SKM-1 treated with dmso at 0.1 percent for 144 hours (cell line): ENCODE measurements around the gene CDK6.

Experiments
- DNase-seq: peaks from one replicate; lab custom pipeline; 2025; ENCODE audit not compliant: unreplicated experiment; lab: John Stamatoyannopoulos, UW

The CDK6 gene

DNA sequence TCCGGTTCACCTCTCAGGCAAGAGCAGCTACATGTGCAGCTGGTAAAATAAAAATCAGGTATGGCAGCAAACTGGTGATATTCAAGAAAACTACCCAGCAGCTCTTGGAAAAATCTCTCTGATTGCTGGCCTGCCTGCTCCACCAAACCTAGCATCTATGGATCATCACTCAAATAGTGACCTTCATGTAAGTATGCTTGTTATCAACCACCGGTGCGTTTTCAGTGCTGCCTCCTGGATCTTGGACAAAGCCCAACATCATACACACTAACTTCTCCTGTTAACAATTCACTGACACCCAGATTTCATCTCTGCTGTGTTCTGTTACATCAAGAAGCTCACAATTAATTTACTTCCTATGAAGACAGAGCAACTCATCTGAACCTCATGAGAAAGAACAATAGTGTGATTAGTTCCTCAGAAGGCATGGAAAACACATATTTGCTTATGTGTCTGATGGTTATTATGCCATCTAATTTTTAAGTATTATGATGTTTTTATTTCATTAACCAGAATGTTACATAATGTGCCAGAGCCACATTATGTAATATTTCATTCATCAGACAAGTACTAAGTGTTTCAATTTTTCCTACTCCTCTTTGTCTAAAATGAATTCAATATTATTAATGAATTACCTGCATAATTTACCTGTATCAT is 8.8 kb downstream of the CDK6 start:
- no peak for DNase-seq

DNA sequence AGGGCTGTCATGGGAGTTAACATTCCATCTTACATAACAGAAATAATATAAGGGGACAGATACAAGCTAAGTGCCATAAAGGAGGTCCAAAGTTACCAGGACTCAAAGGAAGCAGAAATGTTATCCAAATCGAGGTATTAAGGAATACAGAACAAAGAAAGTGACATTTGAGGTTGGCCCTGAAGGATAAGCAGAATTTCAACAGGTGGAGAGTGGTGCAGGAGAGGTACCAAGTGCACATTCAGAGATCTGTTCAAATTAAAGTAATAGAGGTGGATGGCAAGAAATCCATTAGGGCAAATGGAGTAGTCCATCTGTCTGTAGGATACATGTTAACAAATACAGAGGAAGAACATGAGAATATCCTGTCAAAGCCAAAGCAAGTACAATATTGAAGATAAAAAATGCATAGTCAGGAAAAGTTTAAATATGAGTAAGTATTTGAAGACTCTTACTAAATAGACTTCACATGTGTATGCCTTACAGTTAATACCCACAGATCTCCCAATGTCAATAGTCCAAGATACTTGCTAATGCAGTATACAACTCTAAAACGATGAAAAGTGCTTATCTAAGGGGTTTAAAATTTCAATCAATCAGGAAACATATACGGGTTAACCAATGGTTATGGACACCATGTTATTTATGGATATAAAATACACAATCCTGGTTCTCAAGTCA is 10.0 kb downstream of the CDK6 start:
- DNase-seq: no peak

DNA sequence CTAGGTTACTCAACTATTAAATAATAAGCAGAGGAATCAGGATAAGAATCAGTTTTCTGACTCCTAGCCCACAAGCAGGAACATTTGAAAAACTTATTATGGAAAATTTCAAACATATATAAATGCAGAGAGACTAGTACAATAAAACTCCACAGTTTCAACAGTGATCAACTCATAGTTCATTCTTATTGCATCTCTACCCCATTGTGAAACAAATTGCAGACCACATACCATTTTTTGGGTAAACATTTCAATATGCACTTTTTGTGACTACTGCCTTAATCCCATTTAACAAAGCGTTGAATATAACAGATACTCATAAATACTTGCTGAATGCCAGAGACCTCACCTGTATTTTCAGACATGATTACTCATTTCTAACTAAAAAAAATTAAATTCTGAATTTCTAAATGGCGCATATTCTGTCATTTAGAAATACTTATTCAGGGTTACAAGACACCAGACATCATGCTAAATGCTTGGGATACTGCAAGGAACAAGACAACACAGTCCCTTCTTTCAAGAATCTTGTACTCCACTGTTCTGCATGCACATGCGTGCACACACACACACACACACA is 11.4 kb downstream of the CDK6 start:
- no peak for DNase-seq

DNA sequence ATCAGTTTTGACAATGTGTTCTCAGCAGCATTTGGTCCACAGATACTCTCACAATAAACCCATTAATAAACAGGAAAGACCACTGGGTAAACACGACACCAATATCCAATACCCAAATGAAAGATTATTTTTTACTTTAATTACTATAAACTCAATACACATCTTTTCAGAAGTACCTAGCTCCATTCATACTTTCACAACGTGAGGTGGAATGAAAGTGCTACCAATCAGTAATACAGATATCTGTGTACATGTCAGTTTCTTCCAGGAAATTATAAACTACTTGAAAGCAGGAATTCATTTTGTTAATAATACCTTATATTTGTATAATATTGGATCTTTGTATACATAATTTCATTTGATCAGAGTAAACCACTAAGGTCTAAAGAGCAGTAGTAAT is 11.9 kb downstream of the CDK6 start:
- DNase-seq: no peak

DNA sequence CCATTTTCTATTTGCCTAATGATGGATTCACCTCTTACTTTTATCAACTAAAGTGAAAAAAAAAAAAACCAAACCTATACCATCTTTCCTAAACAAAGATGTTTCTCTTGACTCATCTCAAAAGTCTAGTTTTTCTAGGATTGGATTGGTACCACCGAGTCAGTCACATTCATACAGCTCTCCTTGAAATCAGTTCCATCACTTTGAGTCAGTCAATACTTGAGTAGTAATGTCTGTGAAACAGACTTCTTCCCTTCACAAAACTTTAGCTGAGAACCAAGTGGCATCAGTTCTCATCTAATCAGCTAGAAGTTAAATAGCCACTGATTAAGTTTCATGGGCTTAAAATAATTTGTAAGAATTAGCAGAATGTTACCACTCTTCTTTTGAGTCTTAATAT is 13.3 kb downstream of the CDK6 start:
- no peak for DNase-seq

DNA sequence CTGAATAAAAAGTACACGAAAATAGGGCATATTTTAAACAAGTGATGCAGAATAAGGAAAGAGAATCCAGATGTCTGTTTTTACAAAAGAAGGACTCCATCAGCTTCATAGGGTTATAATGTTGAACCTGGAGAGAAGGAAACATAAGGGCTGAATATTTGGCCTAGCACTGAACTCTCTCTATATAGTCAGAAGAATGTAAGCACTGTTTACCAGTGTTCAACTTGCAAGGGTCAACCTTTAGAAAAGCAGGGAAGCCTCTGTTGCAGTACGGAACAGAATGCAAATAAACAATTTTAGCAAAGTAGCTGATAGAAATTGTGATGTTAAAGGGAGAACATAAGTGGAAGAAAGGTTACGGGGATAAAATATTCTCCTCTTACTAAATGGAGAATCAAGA is 16.2 kb downstream of the CDK6 start:
- no peak for DNase-seq

DNA sequence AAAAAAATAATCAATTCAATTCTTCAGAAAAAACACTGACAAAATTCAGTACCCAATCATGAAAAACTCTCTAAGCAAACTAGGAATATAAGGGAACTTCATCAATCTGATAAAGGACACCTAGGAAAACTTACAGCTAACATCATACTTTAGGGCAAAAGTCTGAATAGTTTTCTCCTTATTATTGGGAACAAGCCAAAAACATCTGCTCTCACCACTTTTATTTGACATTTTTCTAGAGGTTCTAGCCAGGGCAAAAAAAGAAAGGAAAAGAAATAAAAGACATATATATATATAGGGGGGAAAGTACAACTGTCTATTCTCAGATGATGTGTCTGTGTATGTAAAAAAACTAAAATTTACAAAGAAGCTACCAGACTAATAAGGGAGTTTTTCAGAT is 19.0 kb downstream of the CDK6 start:
- no peak for DNase-seq

DNA sequence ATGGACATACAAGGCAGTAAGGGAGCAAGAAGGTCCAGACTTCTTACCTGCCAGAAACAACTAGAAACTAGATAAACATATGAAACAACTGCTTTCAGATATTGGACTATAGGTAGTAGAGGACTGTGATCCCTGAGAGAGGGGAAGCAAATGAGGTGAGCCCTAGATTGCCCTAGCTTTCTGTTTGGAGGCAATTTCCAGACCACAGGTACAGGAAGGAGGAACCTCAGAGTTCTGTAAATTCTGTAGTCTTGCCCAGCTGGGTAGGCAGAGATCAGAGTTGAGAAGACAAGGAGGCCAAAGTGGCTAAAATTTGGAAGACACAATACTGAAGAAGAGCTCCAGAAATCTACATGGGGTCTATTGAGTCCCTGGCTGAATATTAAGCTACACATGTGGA is 21.0 kb downstream of the CDK6 start:
- no peak for DNase-seq

DNA sequence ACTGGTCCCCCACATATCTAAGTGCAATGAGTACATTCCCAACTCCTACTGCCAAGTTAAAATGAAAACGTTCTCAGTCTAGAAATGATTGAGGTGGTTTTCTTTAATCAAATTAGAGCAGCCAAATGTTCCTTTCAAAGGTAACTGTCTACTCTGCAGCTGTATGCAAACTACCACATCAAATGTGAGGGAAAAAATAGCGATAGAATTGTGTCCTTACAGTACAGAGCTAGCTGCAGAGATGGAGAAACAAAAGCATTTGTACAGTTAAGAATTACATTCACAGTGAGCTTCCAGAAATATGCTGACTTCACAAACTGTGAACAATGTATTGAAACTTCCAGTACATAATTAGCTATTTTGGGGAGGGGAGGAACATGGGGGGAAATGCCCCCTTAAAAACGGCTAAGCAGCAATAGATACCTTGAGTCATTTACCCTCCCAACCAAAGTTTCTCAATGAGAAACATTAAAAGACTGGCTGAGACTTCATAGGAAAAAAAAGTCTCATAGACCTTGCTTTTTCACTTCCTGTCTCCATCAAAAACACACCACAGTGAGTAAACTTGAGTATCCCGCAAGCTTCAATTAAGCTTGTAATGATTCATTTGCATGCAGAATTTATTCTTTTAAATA is 22.9 kb downstream of the CDK6 start:
- DNase-seq: no peak

DNA sequence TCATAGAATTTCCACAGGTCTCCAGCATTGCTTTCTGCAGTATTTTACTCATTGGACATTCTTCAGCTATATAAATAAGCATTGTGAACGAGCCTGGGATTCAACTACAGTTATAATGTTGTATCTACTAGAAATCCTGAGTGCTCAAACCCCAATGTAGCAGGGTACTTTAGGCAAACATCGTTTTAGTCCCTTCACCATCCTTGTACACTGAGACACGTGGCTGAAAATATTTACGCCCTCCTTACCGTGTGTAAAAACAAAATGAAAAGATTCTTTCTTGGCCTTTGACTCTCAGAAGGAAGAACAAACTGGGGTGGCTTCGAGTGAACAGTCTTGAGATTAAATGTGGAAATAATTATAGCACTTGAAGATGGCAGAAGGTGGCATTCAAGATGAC is 25.2 kb downstream of the CDK6 start:
- DNase-seq: no peak

DNA sequence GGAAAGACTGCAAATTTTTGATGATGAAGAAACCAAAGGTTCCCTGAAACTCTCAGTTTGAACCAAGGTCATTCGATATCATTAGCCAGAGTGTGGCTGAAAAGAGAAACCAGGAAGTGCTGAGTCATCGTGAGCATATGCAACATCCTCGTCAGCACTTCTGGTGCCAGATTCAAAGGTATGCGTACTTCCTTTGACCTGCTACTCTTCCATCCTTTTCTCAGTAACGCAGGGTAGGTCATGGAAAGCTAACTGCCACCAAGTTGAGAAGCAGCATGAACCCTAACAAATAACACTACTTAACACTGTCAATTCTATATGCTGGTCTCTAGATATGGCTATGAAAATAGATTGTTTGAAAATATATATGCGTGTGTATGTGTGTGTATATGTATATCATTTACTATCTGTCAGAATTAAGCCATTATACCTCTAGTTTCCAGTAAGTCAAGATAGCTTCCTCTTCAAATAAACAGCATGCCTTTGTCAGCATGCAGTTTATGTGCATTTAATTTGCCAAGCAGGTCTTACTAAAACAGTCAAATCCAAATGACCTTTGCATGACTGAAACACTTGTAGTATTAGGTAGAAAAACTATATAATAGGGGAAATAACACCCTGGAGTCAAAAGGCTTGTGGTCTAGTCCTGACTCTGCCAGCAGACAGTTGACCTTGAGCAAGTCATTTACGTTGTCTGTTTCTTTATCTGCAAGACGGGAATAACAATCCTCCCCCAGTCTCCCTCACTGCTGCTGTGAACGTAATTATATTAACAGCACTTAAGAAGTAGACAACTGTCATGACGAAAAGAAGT is 26.4 kb downstream of the CDK6 start:
- peak; percentile 51 for DNase-seq

DNA sequence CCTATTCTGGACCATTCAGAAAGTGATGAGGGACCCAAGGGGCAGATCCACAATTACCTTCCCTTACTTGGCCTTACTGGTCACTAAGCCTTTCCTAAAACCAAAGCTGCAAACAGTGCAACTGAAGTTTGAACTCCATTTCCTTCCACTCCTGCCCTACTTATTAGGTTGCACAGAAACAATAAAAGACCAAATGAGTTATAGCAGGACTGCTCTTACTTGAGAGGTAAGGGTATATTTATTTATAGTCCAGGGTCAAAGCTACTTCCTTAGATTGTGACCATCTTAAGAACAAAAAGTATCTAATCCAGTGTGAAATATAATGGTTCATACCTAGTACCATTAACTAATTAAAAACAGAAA is 27.0 kb downstream of the CDK6 start:
- no peak for DNase-seq

DNA sequence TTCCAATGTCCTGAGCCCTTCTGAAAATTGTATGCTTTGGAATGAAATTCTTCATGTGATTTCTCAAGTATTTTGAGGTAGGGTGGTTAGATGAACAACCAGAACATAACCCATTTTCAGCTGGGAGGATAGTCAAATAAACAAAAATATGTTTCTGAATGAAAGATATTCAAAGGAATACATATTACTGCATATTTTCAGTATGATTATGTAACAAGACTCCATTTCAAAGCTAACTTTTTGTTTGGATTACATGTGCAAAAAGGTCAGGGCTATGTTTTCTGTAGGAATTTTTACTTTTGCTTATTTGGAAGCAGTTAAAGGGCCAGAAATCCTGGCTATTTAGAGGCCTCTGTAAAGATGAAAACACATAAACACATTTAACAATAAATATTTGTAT is 27.7 kb downstream of the CDK6 start:
- no peak for DNase-seq

DNA sequence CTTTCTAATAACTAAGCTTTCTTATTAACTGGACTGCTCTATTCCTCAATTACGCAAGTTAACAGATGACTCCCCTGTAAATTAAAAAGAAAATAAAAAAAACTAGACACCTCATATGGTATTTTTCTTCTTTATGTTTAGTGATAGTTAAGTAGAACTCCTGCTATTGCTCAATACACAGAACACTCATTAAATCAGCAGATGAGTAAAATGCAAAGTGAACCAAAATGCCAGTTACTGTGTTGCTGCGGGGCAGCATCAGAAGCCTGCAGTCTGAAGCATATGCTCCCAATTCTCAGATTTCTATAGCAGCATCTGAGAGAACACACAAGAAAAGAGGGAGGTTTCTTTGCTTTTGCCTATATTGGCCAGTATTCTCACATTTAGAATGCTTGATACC is 28.4 kb downstream of the CDK6 start:
- DNase-seq: no peak

DNA sequence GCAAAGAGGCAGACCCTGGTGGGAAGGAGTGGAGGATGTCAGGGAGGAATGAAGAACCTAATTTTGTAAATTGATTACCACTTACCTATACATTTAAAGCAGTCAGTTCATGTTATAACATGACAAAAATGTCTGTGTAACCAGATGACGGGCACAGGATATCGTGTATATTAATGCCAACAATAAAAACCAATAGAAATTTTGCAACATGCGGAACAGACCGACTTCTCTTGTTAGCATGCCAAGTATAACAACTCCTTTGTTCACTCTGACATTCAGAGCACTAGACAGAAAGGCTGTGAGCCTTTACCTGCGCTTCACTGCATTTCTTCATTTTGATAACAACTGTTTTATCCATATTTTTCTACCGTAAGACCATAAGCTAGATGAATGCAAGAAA is 29.9 kb downstream of the CDK6 start:
- DNase-seq: no peak

DNA sequence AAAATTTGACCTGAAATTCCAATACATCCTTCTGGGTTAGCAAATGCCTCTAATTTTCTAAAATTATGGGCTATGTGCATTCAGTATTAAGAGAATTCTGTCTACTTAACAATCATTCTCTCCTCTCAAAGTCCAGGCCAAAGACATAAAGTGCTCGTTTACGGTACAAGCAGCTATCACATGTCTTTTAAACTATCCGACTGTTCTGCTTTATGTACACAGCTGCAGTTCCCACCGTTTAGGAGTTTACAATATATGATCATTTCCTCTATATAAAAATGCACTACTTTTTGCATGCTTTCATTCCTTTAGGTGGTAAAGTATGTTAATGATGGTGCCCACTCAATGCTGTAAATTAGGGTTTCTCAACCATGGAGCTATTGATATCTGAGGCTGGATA is 34.0 kb downstream of the CDK6 start:
- DNase-seq: no peak

DNA sequence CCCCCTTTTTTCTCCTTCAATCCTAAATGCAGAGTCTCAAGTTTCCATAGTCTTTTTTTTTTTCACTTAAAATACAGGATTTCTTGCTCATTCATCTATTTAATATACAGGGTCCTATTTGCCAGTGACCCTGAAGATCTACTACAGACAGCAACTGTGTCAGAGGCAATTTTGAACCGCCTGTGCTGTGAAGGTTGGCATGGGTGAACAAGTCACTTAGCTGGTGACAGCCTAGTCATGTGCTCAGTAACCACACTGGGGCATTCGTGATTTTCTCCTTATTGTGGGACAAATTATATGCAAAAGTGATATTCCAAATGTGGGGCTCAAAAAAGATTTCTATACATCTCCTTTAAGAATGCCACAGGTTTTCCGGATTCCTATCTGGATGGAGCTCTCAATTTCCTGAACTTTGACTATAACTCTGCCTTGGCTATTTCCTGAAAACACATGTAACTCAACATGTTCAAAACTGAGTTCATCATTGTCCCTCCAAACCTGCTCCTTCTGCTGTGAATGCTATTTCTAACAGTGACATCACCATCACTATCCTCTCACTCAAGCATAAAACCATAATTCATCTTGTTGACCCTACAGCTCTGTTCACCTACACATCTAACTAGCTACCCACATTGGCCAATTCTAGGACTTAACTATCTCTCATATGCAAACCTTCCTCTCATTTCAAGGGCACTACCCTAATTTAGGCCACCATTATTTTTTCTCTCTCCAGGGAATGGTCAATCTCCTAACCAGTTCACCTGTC is 36.7 kb downstream of the CDK6 start:
- no peak for DNase-seq

DNA sequence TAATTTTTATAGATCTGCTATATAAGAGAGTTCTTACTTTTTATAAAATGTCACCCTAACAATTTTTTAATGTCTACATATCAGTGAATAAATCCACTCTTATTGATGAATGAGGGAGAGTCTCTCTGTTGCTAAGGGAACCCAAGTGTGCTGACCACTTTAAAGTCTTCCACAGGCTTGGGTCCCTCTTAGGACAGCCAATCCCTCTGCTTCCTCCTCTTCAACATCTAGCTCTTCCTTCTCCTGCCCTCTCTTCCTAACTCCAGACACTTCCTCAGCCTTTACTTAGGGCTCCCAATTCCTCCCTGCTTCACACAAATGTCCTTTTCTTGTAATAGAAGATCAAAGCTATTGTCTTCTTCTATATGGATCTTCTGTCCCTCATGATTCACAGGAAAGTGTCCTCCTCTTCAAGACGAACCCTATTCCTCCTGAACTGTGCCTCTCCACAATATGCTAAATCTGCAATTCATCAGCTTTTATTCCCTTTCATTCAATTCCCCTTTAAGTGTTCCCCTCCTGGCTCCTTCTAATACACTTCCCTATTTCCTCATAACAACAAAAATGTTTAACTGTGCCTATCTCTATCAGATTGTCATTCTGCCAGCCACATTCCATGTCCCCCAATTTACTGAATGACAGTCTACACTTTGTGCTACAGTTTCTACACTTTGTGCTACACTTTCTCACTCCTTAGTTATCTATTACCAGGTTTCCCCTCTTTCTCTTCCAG is 37.7 kb downstream of the CDK6 start:
- DNase-seq: no peak

DNA sequence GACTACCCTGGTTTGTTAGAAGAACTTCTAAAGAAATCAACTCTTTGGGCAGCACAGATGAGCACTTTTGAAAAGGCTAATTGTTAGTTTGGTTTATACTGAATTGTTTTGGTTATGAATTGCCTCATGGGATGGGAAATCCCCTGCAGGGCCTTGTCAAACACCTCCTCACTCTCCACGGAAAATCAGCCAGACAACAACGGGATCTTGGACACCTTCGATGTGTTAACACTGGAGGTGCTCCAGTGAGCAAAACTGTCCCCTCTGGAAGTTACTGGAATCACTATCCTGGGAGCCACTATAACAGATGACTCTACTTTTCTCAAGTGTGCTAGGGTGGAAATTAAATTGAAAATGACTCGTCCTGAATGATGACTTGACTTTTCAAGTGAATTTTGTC is 38.7 kb downstream of the CDK6 start:
- no peak for DNase-seq

DNA sequence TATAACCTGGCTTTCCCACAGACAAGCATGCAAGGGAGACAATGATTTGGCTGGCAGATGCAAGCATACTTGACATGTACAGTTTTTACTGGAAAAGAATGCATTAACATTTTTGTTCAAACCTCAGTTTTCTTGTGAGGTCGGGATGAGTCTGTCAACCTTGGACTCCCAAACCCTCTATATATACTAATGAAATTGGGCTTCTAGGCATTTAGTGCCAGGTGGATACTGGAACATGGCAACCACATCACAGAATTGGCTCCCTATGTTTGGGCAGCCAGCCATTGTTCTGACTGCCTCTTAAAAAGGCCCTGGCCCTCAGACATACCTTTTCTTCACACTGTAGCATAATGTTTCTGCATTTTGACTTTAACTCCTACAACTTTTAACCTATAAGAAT is 39.1 kb downstream of the CDK6 start:
- no peak for DNase-seq
